Ishikawa (cell line): ENCODE data around the gene MYO15A.

Source experiments
- CEBPB ChIP-seq: IDR thresholded peaks from 2 replicates; pipeline ENCODE4 v1.6.1; 2012
- CREB1 ChIP-seq: IDR thresholded peaks from 2 replicates; pipeline ENCODE4 v1.6.1; 2012; ENCODE audit warnings: low read depth
- EGR1 ChIP-seq: IDR thresholded peaks from 2 replicates; pipeline ENCODE4 v1.6.1; 2012
- EP300 ChIP-seq: IDR thresholded peaks from 2 replicates; pipeline ENCODE4 v1.6.1; 2012; ENCODE audit warnings: borderline replicate concordance
- FOXM1 ChIP-seq: IDR thresholded peaks from 2 replicates; pipeline ENCODE4 v1.6.1; 2012; ENCODE audit warnings: low read depth, borderline replicate concordance
- NFIC ChIP-seq: IDR thresholded peaks from 2 replicates; pipeline ENCODE4 v1.6.1; 2012
- RAD21 ChIP-seq: IDR thresholded peaks from 2 replicates; pipeline ENCODE4 v1.6.1; 2012; ENCODE audit warnings: low read depth
- TAF1 ChIP-seq: IDR thresholded peaks from 2 replicates; pipeline ENCODE4 v1.6.1; 2012; ENCODE audit warnings: low read depth, mild to moderate bottlenecking
- TCF12 ChIP-seq: IDR thresholded peaks from 2 replicates; pipeline ENCODE4 v1.6.1; 2012; ENCODE audit warnings: low read depth
- TEAD4 ChIP-seq: IDR thresholded peaks from 2 replicates; pipeline ENCODE4 v1.6.1; 2012
- YY1 ChIP-seq: IDR thresholded peaks from 2 replicates; pipeline ENCODE4 v1.6.1; 2012; ENCODE audit warnings: low read depth
- ZBTB7A ChIP-seq: IDR thresholded peaks from 2 replicates; pipeline ENCODE4 v1.6.1; 2012; ENCODE audit warnings: low read depth
- TF ChIP-seq, protein P1 (sequence below): IDR thresholded peaks from 2 replicates; pipeline ENCODE4 v1.6.1; 2012
- TF ChIP-seq, protein P2 (sequence below): IDR thresholded peaks from 2 replicates; pipeline ENCODE4 v1.6.1; 2012; ENCODE audit warnings: low read depth, mild to moderate bottlenecking
- TF ChIP-seq, protein P3 (sequence below): IDR thresholded peaks from 2 replicates; pipeline ENCODE4 v1.6.1; 2012

Gene MYO15A

DNA sequence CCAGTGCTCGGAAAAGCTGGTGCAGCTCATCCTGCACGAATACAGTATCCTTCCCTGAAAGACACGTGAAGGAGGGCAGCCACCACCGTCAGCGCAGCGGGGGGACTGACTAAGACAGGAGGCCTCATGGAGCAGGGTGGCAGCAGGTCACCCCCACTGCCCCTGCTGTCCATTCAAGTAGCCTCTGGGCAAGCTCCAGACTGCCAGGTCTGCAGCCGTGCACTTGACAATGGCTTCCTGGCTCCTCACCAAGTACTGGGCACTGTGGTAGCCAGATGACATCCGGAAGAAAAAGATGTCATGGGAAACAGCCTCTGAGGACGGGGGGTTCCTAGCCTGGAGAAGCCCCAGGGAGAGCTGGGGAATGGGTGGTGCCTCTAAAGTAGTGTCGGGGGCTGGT is 7.9 kb upstream of the MYO15A start:
- TF ChIP-seq TAF1 (no peak), YY1 (no peak), RAD21 (no peak), CREB1 (no peak), ZBTB7A (no peak), CEBPB (no peak), NFIC (no peak), EP300 (no peak), TEAD4 (no peak), EGR1 (no peak), TCF12 (no peak), FOXM1 (no peak)
- TF ChIP-seq, protein P1, sequence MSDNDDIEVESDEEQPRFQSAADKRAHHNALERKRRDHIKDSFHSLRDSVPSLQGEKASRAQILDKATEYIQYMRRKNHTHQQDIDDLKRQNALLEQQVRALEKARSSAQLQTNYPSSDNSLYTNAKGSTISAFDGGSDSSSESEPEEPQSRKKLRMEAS = no peak
- TF ChIP-seq, protein P2, sequence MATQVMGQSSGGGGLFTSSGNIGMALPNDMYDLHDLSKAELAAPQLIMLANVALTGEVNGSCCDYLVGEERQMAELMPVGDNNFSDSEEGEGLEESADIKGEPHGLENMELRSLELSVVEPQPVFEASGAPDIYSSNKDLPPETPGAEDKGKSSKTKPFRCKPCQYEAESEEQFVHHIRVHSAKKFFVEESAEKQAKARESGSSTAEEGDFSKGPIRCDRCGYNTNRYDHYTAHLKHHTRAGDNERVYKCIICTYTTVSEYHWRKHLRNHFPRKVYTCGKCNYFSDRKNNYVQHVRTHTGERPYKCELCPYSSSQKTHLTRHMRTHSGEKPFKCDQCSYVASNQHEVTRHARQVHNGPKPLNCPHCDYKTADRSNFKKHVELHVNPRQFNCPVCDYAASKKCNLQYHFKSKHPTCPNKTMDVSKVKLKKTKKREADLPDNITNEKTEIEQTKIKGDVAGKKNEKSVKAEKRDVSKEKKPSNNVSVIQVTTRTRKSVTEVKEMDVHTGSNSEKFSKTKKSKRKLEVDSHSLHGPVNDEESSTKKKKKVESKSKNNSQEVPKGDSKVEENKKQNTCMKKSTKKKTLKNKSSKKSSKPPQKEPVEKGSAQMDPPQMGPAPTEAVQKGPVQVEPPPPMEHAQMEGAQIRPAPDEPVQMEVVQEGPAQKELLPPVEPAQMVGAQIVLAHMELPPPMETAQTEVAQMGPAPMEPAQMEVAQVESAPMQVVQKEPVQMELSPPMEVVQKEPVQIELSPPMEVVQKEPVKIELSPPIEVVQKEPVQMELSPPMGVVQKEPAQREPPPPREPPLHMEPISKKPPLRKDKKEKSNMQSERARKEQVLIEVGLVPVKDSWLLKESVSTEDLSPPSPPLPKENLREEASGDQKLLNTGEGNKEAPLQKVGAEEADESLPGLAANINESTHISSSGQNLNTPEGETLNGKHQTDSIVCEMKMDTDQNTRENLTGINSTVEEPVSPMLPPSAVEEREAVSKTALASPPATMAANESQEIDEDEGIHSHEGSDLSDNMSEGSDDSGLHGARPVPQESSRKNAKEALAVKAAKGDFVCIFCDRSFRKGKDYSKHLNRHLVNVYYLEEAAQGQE = no peak
- TF ChIP-seq, protein P3, sequence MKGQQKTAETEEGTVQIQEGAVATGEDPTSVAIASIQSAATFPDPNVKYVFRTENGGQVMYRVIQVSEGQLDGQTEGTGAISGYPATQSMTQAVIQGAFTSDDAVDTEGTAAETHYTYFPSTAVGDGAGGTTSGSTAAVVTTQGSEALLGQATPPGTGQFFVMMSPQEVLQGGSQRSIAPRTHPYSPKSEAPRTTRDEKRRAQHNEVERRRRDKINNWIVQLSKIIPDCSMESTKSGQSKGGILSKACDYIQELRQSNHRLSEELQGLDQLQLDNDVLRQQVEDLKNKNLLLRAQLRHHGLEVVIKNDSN = no peak

DNA sequence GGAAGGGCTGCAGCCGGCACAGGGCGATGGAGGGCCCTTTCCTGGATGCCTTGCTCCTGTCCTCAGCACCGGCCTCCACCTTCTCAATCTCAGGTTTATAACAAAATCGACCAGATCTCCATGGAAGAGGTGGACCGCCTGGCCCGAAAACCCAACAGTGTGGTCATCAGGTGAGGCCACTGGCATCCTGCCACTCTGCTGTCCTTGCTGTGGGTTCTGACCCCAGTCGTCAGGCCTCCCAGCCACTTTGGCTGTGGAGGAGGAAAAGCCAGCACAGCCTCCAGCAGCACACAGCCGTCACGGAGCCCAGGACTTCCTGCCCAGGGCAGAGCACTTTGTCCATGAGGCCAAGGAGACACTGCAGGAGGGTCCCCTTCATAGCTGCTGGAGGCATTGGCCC is 6.7 kb upstream of the MYO15A start:
- TF ChIP-seq, protein P1 = no peak
- TF ChIP-seq, protein P3 = no peak
- TF ChIP-seq NFIC (no peak), EP300 (no peak), YY1 (no peak), TEAD4 (no peak), TCF12 (no peak), CEBPB (no peak), TAF1 (no peak), RAD21 (no peak), EGR1 (no peak), ZBTB7A (no peak), CREB1 (no peak), FOXM1 (no peak)
- TF ChIP-seq, protein P2 = no peak

DNA sequence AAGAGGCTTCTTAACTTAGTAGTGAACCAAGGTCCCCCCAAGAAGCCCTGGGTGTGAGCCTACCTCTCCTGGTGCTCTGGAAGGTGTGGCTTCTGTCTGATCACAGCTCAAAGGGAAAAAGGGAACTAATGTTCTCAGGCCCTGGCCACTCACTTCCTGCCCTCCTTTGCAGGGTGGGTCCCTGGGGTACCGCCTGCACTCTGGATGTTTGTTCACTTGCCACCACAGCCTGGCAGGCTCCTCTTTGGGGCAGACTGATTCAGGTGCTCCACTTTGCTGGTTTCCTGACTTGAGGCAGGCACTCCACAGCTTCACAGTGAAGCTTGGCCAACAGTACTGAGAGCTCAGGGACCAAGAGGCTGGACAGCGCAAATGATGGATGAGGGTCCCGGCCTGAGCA is 5.9 kb upstream of the MYO15A start:
- TF ChIP-seq CREB1 = no peak
- no peak for TF ChIP-seq TEAD4
- no peak for TF ChIP-seq ZBTB7A
- TF ChIP-seq EP300 = no peak
- TF ChIP-seq EGR1 = no peak
- no peak for TF ChIP-seq TCF12
- TF ChIP-seq, protein P2 = no peak
- TF ChIP-seq, protein P3 = no peak
- TF ChIP-seq RAD21 = no peak
- no peak for TF ChIP-seq NFIC
- no peak for TF ChIP-seq FOXM1

DNA sequence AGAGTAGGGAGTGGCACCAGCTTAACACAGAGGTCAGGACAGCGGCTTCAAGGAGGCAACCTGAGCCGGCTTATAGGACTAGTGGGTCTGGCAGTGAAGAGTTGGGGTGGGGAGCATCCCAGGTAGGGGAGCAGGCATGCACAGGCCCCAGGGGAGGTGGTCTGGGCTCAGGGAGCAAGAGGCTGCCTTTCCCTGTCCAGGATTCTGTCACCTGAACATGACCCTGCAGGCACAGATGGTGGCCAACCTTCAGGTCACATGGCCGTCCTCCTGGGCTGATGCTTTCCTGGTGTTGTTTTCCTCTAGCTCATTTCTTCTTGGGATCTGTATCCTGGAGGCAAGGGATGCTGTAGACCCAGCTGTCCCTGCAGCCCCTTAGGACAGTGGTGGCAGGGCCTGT is 3.5 kb upstream of the MYO15A start:
- TF ChIP-seq, protein P1 = no peak
- no peak for TF ChIP-seq FOXM1
- TF ChIP-seq, protein P2 = no peak
- TF ChIP-seq NFIC = no peak
- no peak for TF ChIP-seq RAD21
- no peak for TF ChIP-seq EGR1
- no peak for TF ChIP-seq TAF1
- TF ChIP-seq, protein P3 = no peak
- no peak for TF ChIP-seq CREB1
- TF ChIP-seq TCF12 = no peak
- TF ChIP-seq YY1 = no peak
- TF ChIP-seq EP300 = no peak
